NCI-H187 (cell line): ENCODE data around the gene SV2C.

Experiments used
- DNase-seq, 2 experiments: peaks; one replicate each; lab custom pipeline; 2025; lab: John Stamatoyannopoulos, UW

Gene SV2C

DNA sequence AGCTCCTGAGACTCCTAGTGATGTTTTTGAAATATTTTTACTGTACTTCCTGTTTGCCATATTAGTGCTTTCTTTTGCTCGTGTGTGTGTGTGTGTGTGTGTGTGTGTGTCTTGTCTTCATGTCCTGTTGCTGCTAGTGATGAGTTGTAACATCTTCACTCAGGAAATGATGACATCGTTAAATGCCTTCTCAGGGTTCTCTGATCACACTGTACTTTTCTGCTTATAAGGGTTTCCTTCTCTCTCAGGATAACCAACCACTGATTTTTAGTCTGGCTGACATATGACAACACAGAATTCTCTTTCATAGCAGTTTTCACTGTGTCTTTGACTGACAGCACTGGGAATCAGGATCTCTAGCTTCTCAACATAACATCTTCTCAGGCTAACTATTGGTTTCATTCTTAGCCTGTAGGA, 16.1 kb downstream of the SV2C start:
- no peak for DNase-seq

GRCh38 chr5:76099756-76100155, 16.6 kb downstream of the SV2C start:
- DNase-seq, result no peak

DNA sequence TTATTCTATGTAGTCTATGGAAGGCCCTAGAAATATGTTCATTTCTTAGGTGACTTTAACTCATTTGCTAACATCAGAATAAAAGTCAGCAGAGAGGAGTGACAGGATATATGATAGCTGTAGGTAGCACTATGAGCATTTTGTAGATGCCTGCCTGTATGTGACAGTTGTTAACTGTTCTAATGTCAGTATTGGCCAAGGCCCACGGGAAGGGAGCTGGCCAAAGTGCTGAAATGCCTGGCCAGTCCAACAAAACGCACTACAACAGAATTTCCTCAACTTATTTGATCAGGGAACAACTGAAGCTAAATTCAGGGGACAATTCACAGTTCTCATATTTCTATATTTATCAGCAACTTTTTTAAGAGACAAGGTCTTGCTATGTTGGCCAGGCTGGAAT, 20.8 kb downstream of the SV2C start:
- no peak for DNase-seq

DNA sequence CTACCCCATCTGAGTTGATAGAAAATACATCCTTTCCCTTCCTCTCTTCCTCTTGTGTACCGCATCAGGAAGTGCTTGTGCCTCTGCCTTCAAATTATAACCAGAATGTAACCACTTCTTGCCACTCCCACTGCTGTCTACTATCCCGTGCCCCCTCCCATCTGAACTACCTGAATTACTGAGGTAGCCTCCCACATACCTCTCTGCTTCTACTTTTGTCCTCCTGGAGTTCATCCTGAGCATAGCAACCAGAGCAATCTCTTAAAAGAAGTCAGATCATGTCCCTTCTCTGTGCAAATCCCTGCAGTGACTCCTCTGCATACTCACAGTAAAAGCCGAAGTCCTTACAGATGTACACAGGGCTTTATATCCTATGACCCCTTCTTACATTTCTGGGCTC, 23.0 kb downstream of the SV2C start:
- no peak for DNase-seq

- no peak for DNase-seq
Measured at GRCh38 chr5:76111477-76112174, 28.4 kb downstream of the SV2C start.

DNA sequence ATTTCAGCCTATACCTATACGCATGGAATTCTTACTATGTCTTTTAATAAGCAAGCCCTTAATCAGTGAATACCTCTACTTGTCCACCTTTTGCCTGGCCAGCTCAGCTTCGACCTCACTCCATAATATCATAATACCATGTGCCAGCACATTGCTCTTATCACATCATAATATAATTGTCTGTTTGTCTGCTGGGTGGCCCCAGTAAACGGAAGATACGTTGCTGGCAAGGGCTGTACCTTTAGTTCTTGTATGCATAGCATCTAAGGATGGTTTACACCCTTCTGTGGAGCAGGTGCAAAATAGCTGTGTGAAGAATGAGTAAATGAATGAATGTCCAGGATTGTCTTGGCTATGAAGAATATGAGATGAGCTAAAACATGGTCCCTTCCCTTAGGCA, 29.9 kb downstream of the SV2C start:
- no peak for DNase-seq

DNA sequence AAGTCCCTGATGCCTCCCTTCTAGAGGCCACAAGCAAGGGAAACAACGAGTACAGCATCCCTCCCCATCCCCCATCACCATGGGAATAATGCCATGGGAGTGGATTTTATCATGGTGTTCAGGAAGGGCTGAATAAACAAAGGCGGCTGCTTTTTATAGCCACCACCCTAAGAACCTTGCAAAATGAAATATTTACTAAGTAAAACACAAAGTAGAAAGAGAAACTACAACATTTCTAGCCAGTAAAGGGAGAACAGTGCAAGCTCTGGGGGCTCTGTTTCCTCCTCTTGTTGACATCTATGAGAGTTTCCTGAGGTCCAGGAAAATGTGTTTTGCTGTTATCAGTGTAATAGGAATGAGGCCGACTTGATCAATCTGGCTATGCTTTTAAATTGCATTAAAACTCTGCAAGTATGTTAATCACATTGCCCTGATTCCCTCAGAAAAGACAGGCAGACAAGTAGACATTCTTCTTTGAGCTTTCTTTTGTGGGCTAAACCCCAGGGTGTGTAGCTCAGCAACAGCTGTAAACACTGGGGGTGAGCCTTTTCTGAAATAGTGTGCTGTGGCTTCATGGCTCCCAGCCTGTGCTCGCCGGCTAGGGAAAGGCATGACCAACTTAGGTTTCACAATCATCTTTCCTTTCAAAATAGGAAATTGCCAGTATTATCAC, 31.1 kb downstream of the SV2C start:
- DNase-seq, result no peak

DNA sequence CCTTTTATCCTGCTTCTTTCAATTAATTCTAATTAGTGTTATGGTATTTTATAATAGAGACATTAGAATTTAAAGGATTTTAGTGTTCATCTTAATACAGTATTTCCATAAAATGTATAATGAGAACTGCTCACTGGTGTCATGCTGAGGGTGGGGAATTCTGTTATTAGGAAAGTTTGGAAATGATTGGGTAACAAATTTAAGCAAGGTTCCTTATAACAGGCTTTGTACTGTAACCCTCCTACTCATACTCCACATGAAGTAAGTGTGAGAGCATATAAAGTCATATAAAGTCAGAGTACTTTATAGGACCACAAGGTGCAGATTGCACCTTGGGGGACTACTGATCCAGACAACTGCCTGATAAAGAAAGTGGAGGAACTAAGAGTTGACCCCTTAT, 42.2 kb downstream of the SV2C start:
- DNase-seq, result no peak

DNA sequence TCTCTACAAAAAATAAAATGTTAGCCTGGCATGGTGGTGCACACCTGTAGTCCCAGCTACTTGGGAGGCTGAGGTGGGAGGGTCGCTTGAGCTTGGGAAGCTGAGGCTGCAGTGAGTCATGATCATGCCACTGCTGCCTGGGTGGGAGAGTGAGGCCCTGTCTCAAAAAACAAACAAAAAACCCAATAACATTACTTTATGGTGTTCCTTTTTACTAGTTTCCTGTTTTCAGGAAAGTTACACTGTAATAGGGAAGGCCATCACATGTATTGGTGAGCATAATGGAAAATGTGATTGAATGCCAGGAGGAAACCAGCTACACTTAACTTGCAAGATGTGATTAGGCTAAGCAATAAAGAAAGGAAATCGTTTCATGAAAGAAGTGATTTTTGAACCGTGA, 42.7 kb downstream of the SV2C start:
- DNase-seq, result no peak

DNA sequence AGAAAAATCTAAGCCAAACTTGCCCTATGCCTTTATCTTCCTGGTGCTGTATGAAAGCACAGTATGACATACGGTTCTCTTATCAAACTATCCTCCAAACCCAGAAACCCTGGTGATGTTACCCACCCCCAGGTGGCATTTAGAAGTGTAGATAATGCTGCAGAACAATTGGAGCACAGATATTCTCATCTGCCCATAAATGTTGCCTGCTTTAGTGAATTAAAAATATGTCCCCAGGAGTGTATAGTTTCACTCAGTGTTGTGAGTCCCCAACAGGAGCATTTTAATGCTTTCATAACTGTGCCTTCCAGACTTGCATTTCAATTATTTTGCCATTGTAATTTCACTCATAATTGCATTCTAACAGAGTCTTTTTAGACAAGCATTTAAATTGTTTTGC, 50.8 kb downstream of the SV2C start:
- DNase-seq, result no peak

GRCh38 chr5:76134646-76135045, 51.5 kb downstream of the SV2C start:
- DNase-seq, result no peak

- no peak for DNase-seq
Measured at GRCh38 chr5:76137887-76138542, 54.8 kb downstream of the SV2C start.

DNA sequence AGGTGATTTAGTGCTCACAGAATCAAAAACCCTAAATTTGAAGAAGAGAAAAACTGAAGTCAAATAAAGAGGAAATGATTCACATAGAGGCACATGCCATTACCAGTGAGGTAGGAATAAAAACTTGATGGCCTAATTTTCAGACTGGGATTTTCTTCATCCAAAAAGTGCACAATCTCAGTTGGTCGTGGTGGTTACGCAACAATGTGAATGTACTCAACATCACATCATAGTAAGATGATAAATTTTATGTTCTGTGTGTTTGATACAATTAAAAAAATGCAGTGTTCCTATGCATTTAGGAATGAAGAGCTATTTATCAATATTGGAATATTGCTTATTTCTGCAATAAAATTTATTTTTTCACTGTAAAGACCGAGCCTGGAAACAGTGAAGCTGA, 60.7 kb downstream of the SV2C start:
- DNase-seq, result no peak

DNA sequence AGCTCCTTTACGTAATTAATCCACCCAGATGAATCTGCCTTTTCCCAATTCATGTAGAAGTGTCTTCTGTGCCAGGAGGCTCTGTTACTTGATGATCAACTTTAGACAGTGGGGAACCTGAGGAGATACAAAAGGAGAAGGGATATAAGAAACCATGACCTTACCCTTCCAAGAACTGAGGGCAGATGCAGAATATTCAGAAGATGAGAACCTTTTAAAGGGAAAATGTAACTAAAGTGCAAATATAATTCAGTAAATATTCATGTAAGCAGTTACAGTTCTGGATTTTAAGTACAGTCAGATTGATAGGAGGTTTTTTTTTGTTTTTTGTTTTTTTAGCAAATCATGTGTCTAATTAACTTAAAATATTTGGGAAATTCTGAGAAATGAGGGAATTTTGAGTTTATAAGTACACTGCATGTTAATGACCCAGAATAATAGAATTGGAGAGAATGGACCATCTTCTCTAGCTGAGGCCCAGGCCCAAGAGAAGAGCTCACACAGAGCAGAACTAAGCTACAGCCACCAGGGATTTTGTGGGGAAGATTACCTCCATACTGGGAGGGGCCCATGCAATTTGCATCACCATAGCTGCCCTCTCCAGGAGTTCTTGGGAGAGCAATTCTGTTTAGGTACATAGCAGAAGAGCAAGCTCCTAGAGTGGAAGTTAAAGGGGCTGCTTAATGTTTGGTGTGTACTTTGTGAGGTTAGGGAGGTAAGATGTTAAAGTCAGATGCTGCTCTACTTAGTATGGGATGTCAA, 61.5 kb downstream of the SV2C start:
- no peak for DNase-seq

- DNase-seq, result no peak
Measured at GRCh38 chr5:76145945-76146344, 62.8 kb downstream of the SV2C start.

DNA sequence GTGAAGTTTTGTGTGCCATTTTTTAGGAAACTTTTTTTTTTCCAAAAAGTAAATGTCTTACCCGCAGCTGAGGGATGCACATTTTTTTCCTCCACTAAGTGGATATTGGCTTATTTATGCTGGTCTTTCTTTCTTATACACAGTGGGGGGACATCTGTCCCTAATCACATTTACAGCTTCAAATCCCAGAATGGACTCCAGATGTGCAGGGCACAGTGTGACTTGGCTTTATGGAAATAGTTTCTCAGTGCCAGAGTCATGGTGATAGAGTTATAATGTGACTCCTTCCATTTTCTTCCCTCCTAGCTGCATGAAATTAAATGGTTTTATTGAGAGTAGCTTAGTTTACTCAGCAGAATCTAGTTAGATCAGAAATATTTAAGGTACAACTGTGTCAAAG, 66.5 kb downstream of the SV2C start:
- no peak for DNase-seq

DNA sequence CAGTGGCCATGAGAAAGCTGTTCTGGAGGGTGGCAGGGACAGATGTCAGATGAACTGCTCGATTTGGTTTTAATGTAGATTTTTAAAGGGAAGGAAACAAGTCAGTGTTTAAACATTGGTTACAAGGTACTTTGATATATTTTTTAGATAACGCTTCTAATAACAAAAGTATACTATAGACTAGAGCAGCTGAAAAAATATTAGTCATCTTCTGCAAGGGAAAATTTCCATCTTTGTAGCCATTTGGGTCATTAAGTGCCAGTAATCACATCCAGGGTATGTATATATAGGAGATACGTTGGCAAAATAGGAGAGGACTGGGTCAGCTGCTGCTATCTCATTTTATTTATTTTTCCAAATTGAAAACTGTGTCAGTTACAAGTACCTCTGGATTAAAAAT, 69.0 kb downstream of the SV2C start:
- DNase-seq, result no peak

GRCh38 chr5:76152700-76153099, 69.5 kb downstream of the SV2C start:
- DNase-seq, result no peak

DNA sequence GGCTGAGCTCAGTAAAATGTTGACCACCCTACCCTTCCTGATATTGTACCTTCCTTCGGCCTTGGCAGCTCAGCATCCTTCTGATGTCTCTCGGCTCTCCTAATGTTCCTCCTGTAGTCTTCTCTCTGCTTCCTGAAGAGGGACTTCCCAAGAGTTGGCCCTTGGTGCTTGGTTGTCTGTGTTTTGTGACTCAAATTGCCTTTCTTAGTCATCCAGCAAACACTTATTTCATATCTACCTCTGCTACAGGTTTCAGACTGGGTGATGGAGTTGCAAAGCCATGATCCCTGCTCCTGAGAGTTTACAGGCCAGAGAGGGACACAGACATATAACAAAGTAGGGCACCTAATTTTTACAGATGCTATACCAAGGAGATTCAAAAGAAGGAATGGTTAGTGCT, 70.1 kb downstream of the SV2C start:
- DNase-seq, result no peak

DNA sequence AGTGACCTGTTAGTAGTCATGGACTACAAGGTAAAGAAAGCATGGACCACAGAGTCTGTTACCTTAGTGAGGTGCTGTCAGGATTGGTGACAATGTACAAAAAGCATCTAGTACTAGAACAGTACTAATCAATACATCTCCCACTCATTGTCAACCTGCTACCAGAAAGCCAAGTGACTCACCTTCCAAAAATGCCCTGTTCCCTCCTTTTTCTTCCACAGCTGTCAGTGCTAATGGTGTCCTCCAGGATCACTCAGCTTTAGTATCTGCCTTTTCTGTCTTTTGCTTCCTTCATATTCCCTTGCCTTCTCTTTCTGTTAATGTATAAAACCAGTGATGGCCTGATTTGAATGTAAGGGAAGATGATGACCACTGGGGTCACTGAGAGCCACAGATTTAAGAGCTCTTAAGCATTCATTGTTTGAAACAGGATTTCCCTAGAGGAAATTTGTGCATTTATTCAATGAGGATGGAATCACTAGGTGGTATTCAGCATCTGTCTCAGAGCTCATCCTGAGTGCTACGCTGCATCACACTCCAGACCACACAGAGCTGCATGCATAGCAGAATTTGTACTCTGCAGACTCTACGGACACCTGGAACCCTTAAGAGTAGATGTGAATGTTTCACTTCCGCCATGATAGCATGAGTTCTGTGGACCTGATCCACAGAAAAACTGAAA, 71.0 kb downstream of the SV2C start:
- DNase-seq, result no peak

GRCh38 chr5:76155536-76155935, 72.4 kb downstream of the SV2C start:
- no peak for DNase-seq

GRCh38 chr5:76162335-76162734, 79.2 kb downstream of the SV2C start:
- no peak for DNase-seq
